Measurements from ENCODE around the gene CASP2.

- TF ChIP-seq POLR2A (IDR thresholded peaks at IDR 0.05): no peak
- TF ChIP-seq CTCF (IDR thresholded peaks at IDR 0.05): no peak
Measured at GRCh38 chr7:143243614-143244013, 44.5 kb upstream of the CASP2 start.

All from breast epithelium (tissue), 3 donors.